ENCODE data around the gene PLCG1. TPM values are rescaled to one million over a fixed set of nuclear protein-coding genes. Genes with fewer than 3 reads are reported as not detected.
A peak's percentile ranks its signal among the peaks of the same experiment; 100 is the strongest.

PLCG1 gene
- polyA plus RNA-seq, 1 donor from 2014 or later = 164 TPM

- Histone ChIP-seq H3K4me3 (ENCODE audit: low read length) (no peak overlapping the region), H4K20me1 (ENCODE audit: insufficient read depth) (no peaks in the 10 kb centered on the region), H3K9me2 (ENCODE audit: insufficient read depth, low read length) (no peaks in the 10 kb centered on the region), H3K9ac (ENCODE audit: low read length) (no peak overlapping the region), H2AFZ (ENCODE audit: low read depth, low read length) (no peak overlapping the region), H3K79me2 (replicated peaks; ENCODE audit: insufficient read depth, low read length) (no peaks in the 10 kb centered on the region), H3K27ac (ENCODE audit: low read length) (no peak overlapping the region), H3F3A (ENCODE audit: insufficient read depth, low read length, poor library complexity, severe bottlenecking) (no peaks in the 10 kb centered on the region), H3K36me3 (ENCODE audit: insufficient read depth, low read length) (no peaks in the 10 kb centered on the region), H3K4me2 (ENCODE audit: low read length) (no peak overlapping the region), H3K27me3 (ENCODE audit: insufficient read depth, low read depth, low read length) (no peaks in the 10 kb centered on the region), H3K9me3 (ENCODE audit: low read length) (no peaks in the 10 kb centered on the region)
- peak; percentile 20 for TF ChIP-seq POLR2AphosphoS5 (IDR thresholded peaks at IDR 0.05)
- TF ChIP-seq, protein P1, sequence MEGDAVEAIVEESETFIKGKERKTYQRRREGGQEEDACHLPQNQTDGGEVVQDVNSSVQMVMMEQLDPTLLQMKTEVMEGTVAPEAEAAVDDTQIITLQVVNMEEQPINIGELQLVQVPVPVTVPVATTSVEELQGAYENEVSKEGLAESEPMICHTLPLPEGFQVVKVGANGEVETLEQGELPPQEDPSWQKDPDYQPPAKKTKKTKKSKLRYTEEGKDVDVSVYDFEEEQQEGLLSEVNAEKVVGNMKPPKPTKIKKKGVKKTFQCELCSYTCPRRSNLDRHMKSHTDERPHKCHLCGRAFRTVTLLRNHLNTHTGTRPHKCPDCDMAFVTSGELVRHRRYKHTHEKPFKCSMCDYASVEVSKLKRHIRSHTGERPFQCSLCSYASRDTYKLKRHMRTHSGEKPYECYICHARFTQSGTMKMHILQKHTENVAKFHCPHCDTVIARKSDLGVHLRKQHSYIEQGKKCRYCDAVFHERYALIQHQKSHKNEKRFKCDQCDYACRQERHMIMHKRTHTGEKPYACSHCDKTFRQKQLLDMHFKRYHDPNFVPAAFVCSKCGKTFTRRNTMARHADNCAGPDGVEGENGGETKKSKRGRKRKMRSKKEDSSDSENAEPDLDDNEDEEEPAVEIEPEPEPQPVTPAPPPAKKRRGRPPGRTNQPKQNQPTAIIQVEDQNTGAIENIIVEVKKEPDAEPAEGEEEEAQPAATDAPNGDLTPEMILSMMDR (IDR thresholded peaks at IDR 0.05; ENCODE audit: poor library complexity, severe bottlenecking) = no peak
Observed at GRCh38 chr20:41181567-41181966, 44.2 kb downstream of the PLCG1 start.

GRCh38 chr20:41182296-41183212 is 45.2 kb downstream of the PLCG1 start:
- Histone ChIP-seq H3K27ac (ENCODE audit: low read length) (no peak overlapping the region), H3K36me3 (ENCODE audit: insufficient read depth, low read length) (no peaks in the 10 kb centered on the region), H4K20me1 (ENCODE audit: insufficient read depth) (no peaks in the 10 kb centered on the region), H3K9ac (ENCODE audit: low read length) (no peak overlapping the region), H3K79me2 (replicated peaks; ENCODE audit: insufficient read depth, low read length) (no peaks in the 10 kb centered on the region), H3K4me2 (ENCODE audit: low read length) (no peak overlapping the region), H3F3A (ENCODE audit: insufficient read depth, low read length, poor library complexity, severe bottlenecking) (no peaks in the 10 kb centered on the region), H3K4me3 (ENCODE audit: low read length) (no peak overlapping the region), H3K9me2 (ENCODE audit: insufficient read depth, low read length) (no peaks in the 10 kb centered on the region), H3K9me3 (ENCODE audit: low read length) (peaks cover 3% of the 10 kb centered on the region), H3K27me3 (ENCODE audit: insufficient read depth, low read depth, low read length) (no peaks in the 10 kb centered on the region), H2AFZ (ENCODE audit: low read depth, low read length) (no peak overlapping the region)
- TF ChIP-seq POLR2AphosphoS5 (IDR thresholded peaks at IDR 0.05) = peak; percentile 20
- TF ChIP-seq MXI1 (conservative IDR thresholded peaks at IDR 0.05; ENCODE audit: poor library complexity, severe bottlenecking) = no peak

DNA sequence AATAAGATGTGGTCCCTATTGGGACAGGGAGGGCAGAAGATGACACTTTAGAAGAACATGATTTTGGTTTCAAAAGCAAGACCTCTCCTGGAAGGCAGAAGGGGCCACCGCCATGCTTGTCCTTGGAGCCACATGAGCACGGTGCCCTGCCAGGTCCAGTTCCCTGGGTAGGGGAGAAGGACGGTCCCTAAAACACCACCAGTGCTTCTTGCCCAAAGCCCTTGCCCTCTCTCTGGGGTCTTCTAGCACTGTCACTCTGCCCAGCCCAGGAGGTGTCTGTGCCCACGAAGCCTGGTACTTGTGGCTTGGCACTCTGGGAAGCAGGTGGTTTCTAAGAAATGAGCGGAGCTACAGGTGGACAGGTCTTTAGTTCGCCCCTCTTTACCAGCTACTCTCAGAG is 46.0 kb downstream of the PLCG1 start:
- no peaks in the 10 kb centered on the region for H3K79me2 ChIP-seq (replicated peaks; ENCODE audit: insufficient read depth, low read length)
- H3K36me3 ChIP-seq (ENCODE audit: insufficient read depth, low read length) = no peaks in the 10 kb centered on the region
- H3K4me3 ChIP-seq (ENCODE audit: low read length) = no peak overlapping the region
- H4K20me1 ChIP-seq (ENCODE audit: insufficient read depth) = no peaks in the 10 kb centered on the region
- no peak overlapping the region for H3K27ac ChIP-seq (ENCODE audit: low read length)
- H3K27me3 ChIP-seq (ENCODE audit: insufficient read depth, low read depth, low read length) = no peaks in the 10 kb centered on the region
- H3K9me3 ChIP-seq (ENCODE audit: low read length) = peaks cover 4% of the 10 kb centered on the region
- H3K4me2 ChIP-seq (ENCODE audit: low read length) = no peak overlapping the region
- no peak overlapping the region for H3K9ac ChIP-seq (ENCODE audit: low read length)
- no peak for TF ChIP-seq TAF1 (IDR thresholded peaks at IDR 0.05; ENCODE audit: low read depth)
- H2AFZ ChIP-seq (ENCODE audit: low read depth, low read length) = no peak overlapping the region
- no peaks in the 10 kb centered on the region for H3K9me2 ChIP-seq (ENCODE audit: insufficient read depth, low read length)
- no peaks in the 10 kb centered on the region for H3F3A ChIP-seq (ENCODE audit: insufficient read depth, low read length, poor library complexity, severe bottlenecking)

- Histone ChIP-seq H4K20me1 (ENCODE audit: insufficient read depth) (no peaks in the 10 kb centered on the region), H3K36me3 (ENCODE audit: insufficient read depth, low read length) (no peaks in the 10 kb centered on the region), H3K9me3 (ENCODE audit: low read length) (peaks cover 4% of the 10 kb centered on the region), H3K27ac (ENCODE audit: low read length) (no peak overlapping the region), H3K9me2 (ENCODE audit: insufficient read depth, low read length) (no peaks in the 10 kb centered on the region), H3F3A (ENCODE audit: insufficient read depth, low read length, poor library complexity, severe bottlenecking) (no peaks in the 10 kb centered on the region), H3K27me3 (ENCODE audit: insufficient read depth, low read depth, low read length) (no peaks in the 10 kb centered on the region), H3K9ac (ENCODE audit: low read length) (no peak overlapping the region), H3K4me3 (ENCODE audit: low read length) (no peak overlapping the region), H3K79me2 (replicated peaks; ENCODE audit: insufficient read depth, low read length) (no peaks in the 10 kb centered on the region), H3K4me2 (ENCODE audit: low read length) (no peak overlapping the region), H2AFZ (ENCODE audit: low read depth, low read length) (no peak overlapping the region)
- TF ChIP-seq MXI1 (conservative IDR thresholded peaks at IDR 0.05; ENCODE audit: poor library complexity, severe bottlenecking) (no peak), TAF1 (IDR thresholded peaks at IDR 0.05; ENCODE audit: low read depth) (no peak), POLR2AphosphoS5 (IDR thresholded peaks at IDR 0.05) (no peak), RAD21 (conservative IDR thresholded peaks at IDR 0.05) (no peak), EP300 (conservative IDR thresholded peaks at IDR 0.05; ENCODE audit: poor library complexity, severe bottlenecking) (no peak), SMC3 (conservative IDR thresholded peaks at IDR 0.05; ENCODE audit: poor library complexity) (no peak), EZH2 (IDR thresholded peaks at IDR 0.05; ENCODE audit: borderline replicate concordance, insufficient read depth, low read length, poor library complexity, severe bottlenecking) (no peak), REST (IDR thresholded peaks at IDR 0.05; ENCODE audit: borderline replicate concordance) (no peak)
- TF ChIP-seq, protein P1 (IDR thresholded peaks at IDR 0.05; ENCODE audit: poor library complexity, severe bottlenecking) = no peak
Observed at GRCh38 chr20:41183831-41184230, 46.5 kb downstream of the PLCG1 start.

Measured in neural cell (in vitro differentiated cells).